Neuron (in vitro differentiated cells): ENCODE measurements around the gene MED13L.

Experiments
- H2AFZ ChIP-seq: one replicate; pipeline ENCODE4 v1.6.1; 2013; ENCODE audit warnings: low read depth, mild to moderate bottlenecking, inconsistent platforms, low read length, moderate library complexity
- H3K27me3 ChIP-seq: one replicate; pipeline ENCODE4 v1.6.1; 2013; ENCODE audit warnings: low read length; ENCODE audit not compliant: insufficient read depth
- H3K36me3 ChIP-seq: one replicate; pipeline ENCODE4 v1.6.1; 2013; ENCODE audit warnings: low read length; ENCODE audit not compliant: insufficient read depth
- H3K4me1 ChIP-seq: one replicate; pipeline ENCODE4 v1.6.1; 2013; ENCODE audit warnings: low read length; ENCODE audit not compliant: insufficient read depth
- H3K4me3 ChIP-seq: 2 replicates; pipeline ENCODE4 v1.5.1; 2013; ENCODE audit warnings: mild to moderate bottlenecking, low read length, moderate library complexity
- H3K9me3 ChIP-seq: one replicate; pipeline ENCODE4 v1.6.1; 2013; ENCODE audit warnings: low read length

Gene MED13L

GRCh38 chr12:116027551-116027821 lies 250.0 kb downstream of the MED13L start:
- Histone ChIP-seq H3K4me1 (peaks cover 2% of the 10 kb centered on the region), H3K36me3 (no peaks in the 10 kb centered on the region), H3K9me3 (no peaks in the 10 kb centered on the region), H3K27me3 (no peaks in the 10 kb centered on the region), H3K4me3 (no peak overlapping the region), H2AFZ (no peak overlapping the region)

DNA sequence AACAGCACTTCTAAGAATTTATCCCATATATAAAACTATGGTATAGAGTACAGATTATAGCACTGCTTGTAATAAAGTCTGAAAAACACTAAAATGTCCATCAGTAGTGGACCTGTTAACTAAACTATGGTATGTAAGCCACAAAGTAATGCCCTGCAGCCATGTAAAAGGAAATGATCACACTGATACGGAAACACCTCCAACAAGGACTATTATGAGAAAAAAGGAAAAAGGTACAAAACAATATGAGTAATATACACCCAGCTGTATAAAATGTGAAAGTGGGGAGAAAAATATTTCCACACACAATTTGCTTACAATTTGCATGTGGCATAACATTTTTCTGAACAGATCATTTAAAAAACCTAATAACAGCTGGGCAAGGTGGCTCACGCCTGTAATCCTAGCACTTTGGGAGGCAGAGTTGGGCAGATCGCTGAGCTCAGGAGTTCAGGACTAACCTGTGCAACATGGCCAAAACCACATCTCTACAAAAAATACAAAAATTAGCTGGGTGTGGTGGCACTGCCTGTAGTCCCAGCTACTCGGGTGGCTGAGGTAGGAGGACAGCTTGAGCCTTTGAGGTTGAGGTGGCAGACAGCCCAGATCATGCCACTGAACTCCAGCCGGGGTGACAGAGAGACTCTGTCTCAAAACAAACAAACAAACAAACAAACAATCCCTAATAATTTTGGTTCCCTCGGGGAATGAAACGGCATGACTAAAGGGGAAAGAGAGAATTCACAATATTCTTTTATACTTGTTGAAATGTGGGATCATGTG lies 250.5 kb downstream of the MED13L start:
- peaks cover 2% of the 10 kb centered on the region for H3K4me1 ChIP-seq
- no peaks in the 10 kb centered on the region for H3K36me3 ChIP-seq
- H2AFZ ChIP-seq = no peak overlapping the region
- H3K4me3 ChIP-seq = no peak overlapping the region
- H3K27me3 ChIP-seq = no peaks in the 10 kb centered on the region
- H3K9me3 ChIP-seq = no peaks in the 10 kb centered on the region

GRCh38 chr12:116026346-116026745 lies 251.1 kb downstream of the MED13L start:
- Histone ChIP-seq H2AFZ (no peak overlapping the region), H3K4me3 (no peak overlapping the region), H3K4me1 (peaks cover 2% of the 10 kb centered on the region), H3K27me3 (no peaks in the 10 kb centered on the region), H3K9me3 (no peaks in the 10 kb centered on the region), H3K36me3 (no peaks in the 10 kb centered on the region)

- Histone ChIP-seq H3K27me3 (no peaks in the 10 kb centered on the region), H3K4me1 (peaks cover 2% of the 10 kb centered on the region), H2AFZ (no peak overlapping the region)
Observed at GRCh38 chr12:116024769-116025168, 252.7 kb downstream of the MED13L start.

GRCh38 chr12:116019415-116019814 lies 258.1 kb downstream of the MED13L start:
- H3K4me3 ChIP-seq = no peak overlapping the region
- no peaks in the 10 kb centered on the region for H3K9me3 ChIP-seq
- H3K27me3 ChIP-seq = no peaks in the 10 kb centered on the region
- H2AFZ ChIP-seq = no peak overlapping the region
- peaks cover 21% of the 10 kb centered on the region for H3K36me3 ChIP-seq
- peaks cover 3% of the 10 kb centered on the region for H3K4me1 ChIP-seq

More at GRCh38 chr12:116024769-116025168, 252.7 kb downstream of the MED13L start:
- Histone ChIP-seq H3K9me3 (no peaks in the 10 kb centered on the region), H3K4me3 (no peak overlapping the region), H3K36me3 (no peaks in the 10 kb centered on the region)

DNA sequence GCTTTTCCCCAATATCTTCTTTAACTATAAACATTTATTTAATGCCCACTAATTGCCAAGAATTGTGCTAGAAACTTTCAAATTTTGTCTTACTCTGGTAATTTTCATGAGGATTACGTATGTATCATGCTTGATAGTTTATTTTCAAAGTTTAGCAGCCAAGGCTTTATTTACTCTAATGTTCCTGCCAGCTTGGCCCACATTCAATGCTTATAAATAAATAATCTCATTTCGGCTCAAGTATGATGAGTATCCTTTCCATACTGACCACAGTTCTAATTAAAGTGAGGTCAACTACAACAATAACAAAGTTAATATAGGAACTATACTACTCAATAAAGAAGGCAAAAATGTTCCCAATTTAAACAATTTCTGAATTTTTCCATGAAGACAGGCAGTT lies 259.2 kb downstream of the MED13L start:
- Histone ChIP-seq H3K9me3 (no peaks in the 10 kb centered on the region), H3K36me3 (peaks cover 23% of the 10 kb centered on the region), H2AFZ (no peak overlapping the region), H3K4me3 (no peak overlapping the region), H3K4me1 (peaks cover 3% of the 10 kb centered on the region), H3K27me3 (no peaks in the 10 kb centered on the region)

DNA sequence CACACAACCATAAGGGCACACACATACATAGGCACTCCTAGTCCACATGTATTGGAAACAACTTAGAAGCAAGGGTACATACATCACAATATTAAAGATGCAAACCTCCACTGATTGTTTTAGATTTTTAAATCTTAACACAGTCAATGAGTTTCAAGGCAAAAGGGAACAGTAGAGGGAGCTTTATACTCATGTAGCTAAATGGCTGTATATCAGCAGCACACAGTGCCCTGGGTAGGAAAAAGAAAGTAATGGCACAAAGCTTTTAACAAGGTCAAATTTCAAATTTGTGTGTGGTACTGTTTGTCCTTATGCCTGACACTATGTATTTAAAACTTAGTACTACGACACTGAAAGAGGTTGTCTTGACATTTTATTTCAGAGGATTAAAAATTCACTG lies 262.0 kb downstream of the MED13L start:
- Histone ChIP-seq H3K4me1 (peaks cover 7% of the 10 kb centered on the region), H3K36me3 (peaks cover 34% of the 10 kb centered on the region), H2AFZ (no peak overlapping the region), H3K27me3 (no peaks in the 10 kb centered on the region), H3K4me3 (no peak overlapping the region), H3K9me3 (no peaks in the 10 kb centered on the region)

DNA sequence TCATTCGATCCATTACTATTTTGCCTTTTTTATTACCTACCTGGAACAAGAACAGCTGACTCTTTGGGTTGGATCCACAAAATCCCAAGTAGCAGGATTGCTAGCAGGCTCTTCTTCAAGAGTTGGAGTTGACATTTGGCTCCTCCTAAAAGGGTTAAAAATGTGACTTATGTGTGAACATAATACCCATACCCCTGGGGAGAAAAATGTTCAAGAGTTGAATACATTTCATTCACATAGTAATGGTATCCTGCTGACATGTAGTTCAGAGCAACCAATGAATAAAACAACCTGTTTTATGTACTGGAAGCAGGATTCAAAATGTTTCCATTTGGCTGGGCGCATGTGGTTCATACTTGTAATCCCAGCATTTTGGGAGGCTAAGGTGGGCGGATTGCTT lies 264.7 kb downstream of the MED13L start:
- Histone ChIP-seq H3K9me3 (no peaks in the 10 kb centered on the region), H3K36me3 (peaks cover 41% of the 10 kb centered on the region), H2AFZ (no peak overlapping the region), H3K27me3 (no peaks in the 10 kb centered on the region), H3K4me3 (no peak overlapping the region), H3K4me1 (peaks cover 7% of the 10 kb centered on the region)

DNA sequence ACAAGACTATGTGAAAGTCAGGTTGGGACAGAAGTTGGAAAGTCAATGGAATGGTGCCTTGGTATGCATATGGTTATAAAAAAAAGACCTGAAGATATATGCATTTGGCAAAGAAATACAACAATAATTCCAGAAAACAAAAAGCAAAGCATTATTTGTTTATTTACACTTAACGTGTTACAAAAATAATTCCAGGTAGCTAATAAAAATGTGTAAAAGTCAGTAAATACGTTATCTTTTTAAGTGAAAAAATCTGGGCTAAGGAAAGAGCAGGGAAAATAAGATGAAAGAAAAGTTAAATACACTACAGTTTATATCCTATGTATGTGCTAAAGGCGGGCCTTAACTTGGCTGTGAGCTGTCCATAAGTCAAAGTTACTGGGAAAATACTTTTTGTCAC lies 266.3 kb downstream of the MED13L start:
- peaks cover 49% of the 10 kb centered on the region for H3K36me3 ChIP-seq

DNA sequence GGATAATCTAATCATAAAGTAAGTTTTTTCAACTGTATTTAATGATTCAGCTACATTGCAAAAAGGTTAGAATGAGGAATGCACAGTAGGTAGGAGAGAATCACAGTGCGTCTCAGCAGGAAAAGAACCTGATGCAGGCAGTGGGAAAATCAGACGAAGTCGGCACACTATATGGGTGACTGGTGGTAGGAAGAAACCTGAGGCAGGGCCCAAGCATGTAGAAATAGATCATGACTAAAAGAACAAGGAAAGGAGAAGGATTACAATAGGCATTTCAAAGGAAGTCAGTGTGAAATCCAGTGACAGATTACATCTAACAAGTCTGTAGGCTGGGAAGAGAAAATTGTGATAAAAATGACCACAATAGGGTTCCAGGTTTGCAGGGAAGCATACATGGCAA lies 267.0 kb downstream of the MED13L start:
- Histone ChIP-seq H3K27me3 (no peaks in the 10 kb centered on the region), H2AFZ (no peak overlapping the region), H3K4me1 (peaks cover 4% of the 10 kb centered on the region), H3K4me3 (no peak overlapping the region), H3K36me3 (peaks cover 56% of the 10 kb centered on the region), H3K9me3 (no peaks in the 10 kb centered on the region)

More for the DNA sequence above, 266.3 kb downstream of the MED13L start:
- Histone ChIP-seq H3K4me3 (no peak overlapping the region), H3K27me3 (no peaks in the 10 kb centered on the region), H2AFZ (no peak overlapping the region), H3K9me3 (no peaks in the 10 kb centered on the region), H3K4me1 (peaks cover 7% of the 10 kb centered on the region)

GRCh38 chr12:116009805-116010204 lies 267.7 kb downstream of the MED13L start:
- peaks cover 4% of the 10 kb centered on the region for H3K4me1 ChIP-seq
- H3K4me3 ChIP-seq = no peak overlapping the region
- no peak overlapping the region for H2AFZ ChIP-seq
- H3K9me3 ChIP-seq = no peaks in the 10 kb centered on the region
- H3K27me3 ChIP-seq = no peaks in the 10 kb centered on the region
- peaks cover 57% of the 10 kb centered on the region for H3K36me3 ChIP-seq

- no peak overlapping the region for H2AFZ ChIP-seq
- H3K27me3 ChIP-seq = no peaks in the 10 kb centered on the region
- peaks cover 58% of the 10 kb centered on the region for H3K36me3 ChIP-seq
- no peaks in the 10 kb centered on the region for H3K4me1 ChIP-seq
- no peak overlapping the region for H3K4me3 ChIP-seq
- no peaks in the 10 kb centered on the region for H3K9me3 ChIP-seq
Observed at GRCh38 chr12:116006141-116006540, 271.4 kb downstream of the MED13L start.

DNA sequence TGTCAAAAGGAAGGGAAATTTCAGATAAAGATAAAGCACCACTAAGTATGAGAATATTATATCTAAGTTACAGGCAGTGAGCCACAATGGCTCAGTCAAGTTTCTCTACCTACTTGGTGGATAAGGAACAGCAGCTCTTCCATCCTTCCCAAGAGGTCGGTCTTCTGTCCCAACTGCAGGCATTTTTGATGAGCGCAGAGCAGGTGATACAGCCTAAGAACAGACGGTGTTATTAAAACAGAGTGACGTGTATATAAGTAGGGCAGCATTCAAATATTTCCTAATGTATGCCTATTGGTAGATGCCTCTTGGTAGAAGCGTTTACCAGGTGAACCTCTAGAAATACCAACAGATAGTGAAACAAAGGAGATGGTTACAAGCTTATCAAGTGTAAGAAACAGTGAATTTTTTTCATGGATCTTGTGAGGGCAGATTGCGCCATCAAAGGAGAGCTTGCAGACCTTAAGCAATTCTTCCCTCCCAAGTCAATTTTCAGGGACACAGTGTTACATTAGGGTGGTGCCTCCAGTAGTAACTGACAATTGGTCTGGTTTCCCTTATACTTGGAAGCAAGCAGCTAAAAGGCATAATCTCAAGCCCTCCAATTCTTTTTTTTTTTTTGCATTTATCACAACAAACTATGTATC lies 274.5 kb downstream of the MED13L start:
- H3K4me1 ChIP-seq = no peaks in the 10 kb centered on the region
- no peaks in the 10 kb centered on the region for H3K27me3 ChIP-seq
- peaks cover 42% of the 10 kb centered on the region for H3K36me3 ChIP-seq
- no peaks in the 10 kb centered on the region for H3K9me3 ChIP-seq
- no peak overlapping the region for H3K4me3 ChIP-seq
- no peak overlapping the region for H2AFZ ChIP-seq

DNA sequence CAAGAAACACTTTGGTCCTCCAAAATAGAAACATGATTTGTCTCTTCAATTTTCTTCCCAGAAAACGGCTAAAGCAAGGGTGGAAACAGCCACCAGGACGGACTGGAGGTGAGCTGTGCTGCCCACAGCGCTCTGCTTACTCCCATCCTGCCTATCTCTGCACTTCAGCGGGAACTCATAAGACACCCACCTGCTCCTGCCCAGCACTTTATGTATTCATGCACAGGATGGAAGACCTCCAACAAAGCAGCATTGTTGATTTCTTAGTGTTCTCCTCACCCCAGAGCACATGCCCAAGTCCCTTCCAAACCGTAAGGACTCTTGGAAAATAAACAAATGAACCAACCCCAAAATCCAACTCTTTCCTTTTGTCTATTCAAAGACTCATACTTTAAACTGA lies 277.2 kb downstream of the MED13L start:
- H3K4me3 ChIP-seq = no peak overlapping the region
- no peaks in the 10 kb centered on the region for H3K9me3 ChIP-seq
- peaks cover 33% of the 10 kb centered on the region for H3K36me3 ChIP-seq
- no peaks in the 10 kb centered on the region for H3K27me3 ChIP-seq
- H2AFZ ChIP-seq = no peak overlapping the region
- no peaks in the 10 kb centered on the region for H3K4me1 ChIP-seq
